HG02571 (cell line): ENCODE measurements around the gene USP40.

ENCODE experiments used
- ATAC-seq: cut with Tn5 transposase; IDR thresholded peaks from one replicate; pipeline ENCODE4 v1.9.1; 2021; ENCODE audit warnings: mild to moderate bottlenecking, moderate library complexity; ENCODE audit not compliant: unreplicated experiment

Gene USP40

DNA sequence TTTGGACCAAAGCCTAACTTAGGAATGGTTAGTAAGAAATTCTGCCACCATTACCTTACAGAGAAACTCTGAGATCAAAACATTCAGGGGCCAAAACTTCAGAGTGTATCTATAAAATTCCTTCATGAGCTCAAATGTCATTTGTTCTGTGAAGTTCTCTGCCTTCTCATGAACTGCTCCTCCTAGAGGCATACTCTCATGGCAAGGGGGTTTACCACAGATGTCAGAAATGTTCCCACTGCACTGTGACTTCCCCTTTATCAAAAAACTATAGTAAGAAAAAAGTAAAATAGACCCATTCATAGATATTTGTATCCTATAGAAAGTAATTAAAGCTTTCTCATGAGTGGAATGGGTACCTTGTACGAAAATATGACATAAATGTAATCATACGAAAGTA, 68.5 kb downstream of the USP40 start:
- ATAC-seq, result no peak

DNA sequence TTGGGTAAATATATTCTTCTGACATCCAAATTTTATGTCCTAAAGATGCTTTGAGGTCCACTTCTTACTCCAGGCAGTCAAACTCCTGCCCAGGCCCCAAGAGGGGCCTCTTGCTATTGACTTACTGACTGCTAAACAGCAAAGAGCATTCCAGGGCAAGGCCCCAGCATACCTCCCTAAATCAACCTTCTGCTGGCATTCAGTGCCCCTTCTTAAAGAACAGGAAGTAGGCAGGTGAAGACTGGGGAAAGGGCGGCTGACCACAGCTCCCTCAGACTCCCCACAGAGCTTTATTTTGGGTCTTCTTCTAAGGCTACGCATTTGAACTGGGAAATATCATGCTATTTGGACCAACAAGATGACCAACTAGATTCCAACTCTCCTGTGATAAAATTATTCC, 68.9 kb downstream of the USP40 start:
- ATAC-seq, result no peak

DNA sequence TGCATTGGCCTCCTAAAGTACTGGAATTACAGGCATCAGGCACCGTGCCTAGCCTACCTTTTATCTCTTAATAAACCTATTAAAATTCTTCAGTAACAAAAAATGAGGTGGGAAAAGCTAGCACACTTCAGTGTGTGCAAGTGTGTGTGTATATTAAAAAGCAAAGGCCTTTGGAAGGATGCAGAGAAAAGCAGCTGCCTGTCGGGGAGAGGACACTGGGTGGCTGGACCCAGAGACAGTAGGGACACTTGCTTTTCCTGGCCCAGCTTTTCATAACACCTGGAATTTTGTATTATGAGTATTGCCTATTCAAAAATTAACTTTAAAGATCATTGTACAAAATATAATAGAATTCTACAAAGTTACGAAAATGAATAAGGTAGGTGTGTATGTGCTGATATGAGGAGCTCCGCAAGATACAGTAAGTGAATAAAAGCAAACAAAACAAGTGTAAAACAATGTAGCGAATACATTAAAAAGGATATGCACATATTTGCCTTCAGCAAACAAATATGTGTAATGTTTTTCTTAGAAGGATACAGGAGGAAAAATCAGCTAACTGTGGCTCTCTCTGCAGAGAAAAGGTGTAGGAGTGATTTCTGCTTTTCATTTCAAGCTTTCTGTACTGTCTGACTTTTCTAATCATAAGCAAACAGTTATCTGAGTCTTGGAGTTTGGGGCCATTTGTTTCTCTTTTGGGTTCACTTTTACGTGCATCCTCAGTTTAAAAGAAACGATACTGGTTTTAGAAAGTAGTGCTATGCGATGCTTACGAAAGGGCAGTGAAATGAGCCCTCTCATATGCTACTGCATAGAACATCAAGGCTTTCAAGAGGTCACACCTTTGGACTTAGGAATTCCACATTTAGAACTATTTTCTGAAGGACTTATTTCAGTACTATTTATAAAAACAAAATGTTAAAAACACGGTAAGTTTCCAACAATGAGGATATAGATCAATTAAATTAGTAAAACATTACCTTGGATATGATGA, 70.8 kb downstream of the USP40 start:
- no peak for ATAC-seq

DNA sequence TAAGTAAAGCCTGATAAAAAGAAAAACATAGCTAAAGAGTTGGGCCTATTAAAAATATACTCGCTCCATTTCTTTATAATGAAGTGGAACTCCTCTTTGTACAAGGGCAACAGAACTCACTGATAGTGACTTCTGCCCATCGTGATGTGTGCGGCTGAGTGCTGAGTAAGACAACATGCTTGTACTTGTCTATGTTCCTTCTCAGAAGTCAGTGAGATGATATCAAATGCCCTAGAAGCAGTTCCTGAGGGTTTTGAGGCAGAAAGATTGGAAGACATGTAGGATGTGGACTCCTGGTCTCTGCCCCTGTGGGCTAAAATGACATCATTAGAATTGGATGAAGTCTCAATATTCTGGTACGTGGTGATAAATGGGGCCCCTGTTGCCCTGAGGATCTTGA, 73.8 kb downstream of the USP40 start:
- ATAC-seq, result no peak

DNA sequence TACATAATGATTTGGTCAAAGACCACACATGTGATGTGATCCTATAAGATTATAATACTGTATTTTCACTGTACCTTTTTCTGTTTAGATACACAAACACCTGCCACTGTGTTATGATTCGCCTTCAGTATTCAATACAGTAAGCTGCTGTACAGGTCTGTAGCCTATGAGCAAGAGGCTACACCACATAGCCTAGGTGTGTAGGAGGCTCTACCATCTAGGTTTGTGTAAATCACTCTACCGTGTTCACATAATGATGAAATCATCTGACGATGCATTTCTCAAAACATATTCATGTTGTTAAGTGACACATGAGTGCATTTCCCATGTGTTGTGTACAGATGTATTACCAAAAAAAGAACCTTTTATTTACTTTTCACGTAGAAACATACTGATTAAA, 74.5 kb downstream of the USP40 start:
- ATAC-seq, result no peak

DNA sequence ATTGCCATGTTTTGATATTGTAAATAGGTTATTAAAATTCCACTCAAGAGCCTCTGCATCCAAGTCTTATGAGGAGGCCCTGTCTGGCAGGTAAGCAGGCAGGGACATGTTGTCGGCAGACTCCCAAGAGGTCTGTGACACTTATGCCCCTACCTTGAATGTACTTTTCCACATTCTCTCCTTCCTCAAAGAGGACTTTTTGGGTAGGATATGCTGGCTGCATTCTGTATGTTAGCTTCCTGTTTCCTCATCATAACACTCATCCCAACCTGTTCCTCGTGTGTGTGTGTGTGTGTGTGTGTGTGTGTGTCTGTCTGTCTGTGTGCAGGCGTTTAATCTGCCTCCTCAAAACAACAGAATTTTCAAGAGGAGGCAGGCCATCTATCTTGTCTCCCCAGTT, 75.3 kb downstream of the USP40 start:
- ATAC-seq, result no peak

DNA sequence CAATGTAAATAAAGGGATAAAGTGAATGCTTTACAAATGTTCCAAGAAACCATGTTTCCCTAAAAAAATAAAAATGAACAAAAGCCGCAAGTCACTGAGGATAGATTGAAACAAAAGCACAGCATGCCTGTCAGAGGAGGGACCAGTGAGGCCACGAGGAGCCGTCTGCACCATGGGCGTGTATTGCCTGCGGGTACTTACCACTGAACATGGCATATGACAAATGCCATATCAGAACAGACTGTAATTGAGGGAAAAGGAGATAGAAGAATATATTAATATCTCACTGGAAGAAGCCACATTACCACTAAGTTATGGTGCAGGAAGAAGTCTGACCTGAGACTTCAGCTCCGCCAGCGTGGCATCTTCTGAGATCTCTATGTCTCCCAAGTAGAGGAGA, 75.8 kb downstream of the USP40 start:
- ATAC-seq, result no peak

DNA sequence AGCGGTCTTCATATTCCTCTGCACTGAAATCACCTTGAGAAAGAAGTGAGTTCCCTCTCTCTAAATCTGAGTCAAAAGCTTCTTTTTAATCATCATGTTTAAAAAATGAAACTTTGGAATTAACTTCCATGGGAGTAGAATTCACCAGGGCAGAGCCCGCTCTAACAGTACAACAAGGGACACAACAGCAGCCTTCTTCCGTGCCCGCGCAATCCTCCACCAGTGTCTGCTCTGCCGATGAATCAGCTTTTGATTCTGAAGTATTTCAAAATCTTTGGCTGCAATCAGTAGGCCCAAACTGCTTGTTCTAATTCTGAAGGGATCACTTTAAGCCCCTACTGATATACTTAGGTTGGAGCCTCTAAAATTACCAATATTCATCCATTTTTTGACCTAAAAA, 76.9 kb downstream of the USP40 start:
- ATAC-seq, result no peak

DNA sequence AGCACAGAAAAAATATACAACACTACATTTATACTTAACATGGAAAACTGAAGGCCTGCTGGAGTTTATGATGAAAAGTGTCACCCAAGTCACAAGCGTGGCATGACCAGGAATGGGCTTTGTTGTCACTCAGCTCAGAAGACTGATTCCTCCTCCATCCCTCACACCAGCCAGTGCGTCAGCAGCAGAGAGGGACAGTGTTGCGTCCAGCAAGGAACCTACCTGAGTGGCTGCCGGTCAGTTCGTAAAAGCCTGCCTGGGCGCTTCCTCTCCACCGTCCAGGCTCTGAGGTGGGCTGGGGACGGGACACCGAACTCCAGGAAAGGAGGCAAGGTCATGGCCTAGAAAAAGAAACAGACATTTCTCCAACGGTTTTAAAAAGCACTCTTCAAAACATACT, 77.4 kb downstream of the USP40 start:
- no peak for ATAC-seq

DNA sequence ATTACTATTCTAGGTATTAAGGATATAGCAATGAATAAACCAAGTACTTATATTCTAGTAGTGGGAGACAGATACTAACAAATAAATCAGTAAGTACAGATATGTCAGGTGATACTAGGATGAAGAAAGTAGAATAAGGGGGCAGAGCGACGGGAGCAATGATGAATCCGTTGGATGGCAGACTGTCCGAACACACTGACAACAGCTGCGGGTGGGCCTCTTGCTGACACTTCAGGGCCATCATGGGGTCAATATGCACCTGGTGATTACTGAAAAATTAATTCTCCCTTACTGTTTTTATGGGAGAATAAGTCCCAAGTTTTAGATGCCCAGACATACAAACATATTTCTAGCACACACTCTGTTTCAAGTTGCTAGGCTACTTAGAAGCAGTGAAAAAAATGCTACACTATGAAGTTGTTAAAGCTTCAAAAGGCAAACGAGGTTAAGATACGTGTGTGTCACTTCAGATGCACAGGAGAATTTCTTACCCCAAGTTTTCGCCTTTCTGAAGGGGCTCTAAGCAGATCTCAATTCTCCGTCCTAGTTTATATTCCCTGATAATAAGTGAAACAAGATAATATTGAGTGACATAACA, 78.7 kb downstream of the USP40 start:
- ATAC-seq, result no peak

DNA sequence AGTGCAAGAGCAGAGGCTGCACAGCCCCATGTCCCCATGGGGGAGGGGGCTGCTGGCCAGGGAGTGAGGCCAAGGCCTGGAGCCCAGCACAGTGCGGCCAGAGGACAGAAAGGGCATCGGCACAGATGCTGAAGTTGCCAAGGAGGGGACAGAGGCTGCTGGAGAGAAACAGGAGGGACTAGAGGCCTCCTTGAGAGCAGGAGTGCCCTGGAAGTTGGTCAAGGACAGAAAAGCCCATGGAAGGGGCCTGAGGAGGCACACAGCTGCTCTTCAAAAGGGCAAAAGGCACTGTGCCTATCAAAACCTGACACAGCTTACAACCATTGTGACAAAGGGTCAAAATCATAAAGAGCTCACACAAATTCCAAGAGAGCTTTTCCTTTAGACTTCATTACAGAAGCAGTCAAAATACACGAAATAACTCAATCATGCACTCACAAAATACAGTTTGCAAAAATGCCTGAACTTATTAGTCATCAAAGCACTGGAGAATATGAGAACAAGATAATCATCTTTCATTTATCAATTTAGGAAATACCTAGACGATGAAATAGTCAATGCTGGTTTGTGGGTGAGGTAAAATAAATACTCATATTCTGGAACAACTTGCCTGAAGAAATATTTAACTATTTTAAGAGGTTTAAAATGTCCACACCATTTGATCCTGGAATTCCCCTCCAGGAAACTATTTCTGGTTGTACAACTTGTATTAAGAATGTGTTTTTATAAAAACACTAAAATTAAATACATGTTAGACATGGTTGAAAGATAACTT, 79.6 kb downstream of the USP40 start:
- no peak for ATAC-seq

DNA sequence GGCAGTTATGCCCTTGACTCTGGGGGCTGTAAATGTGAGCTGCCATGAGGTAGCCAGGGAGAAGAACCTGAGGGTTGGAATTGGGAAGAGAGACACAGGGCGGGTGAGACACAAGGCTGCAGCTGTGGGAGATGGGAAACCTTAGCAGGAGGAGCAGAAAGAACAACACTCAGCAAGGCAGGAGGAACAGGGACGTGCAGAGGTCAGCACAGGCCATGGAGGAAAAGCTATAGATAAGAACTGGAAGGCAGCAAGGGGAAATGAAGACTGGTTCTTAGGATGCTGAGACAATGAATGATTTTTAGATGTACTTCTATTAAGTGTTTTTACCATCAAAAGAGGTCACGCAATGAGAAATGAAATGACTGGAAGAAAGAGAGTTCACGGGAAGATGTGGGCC, 80.2 kb downstream of the USP40 start:
- ATAC-seq, result no peak

DNA sequence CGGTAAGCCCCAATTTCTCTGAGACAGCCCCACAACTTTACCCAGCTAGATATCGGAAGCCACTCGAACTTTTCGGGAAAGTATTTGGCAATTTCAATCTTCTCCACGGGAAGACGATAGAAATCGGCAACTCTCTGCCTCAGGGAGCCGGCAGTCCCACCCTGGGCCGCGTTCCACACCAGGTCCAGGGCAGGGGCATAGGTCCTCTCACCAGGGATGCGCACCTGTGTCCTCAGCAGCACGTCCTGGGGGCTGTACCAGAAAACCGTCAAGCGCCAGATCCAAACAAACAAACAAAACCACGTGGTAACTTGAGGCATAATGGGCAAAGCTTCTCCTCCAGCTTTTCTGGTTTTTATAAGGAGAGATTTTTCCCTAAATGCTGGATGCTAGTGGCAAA, 80.9 kb downstream of the USP40 start:
- no peak for ATAC-seq

DNA sequence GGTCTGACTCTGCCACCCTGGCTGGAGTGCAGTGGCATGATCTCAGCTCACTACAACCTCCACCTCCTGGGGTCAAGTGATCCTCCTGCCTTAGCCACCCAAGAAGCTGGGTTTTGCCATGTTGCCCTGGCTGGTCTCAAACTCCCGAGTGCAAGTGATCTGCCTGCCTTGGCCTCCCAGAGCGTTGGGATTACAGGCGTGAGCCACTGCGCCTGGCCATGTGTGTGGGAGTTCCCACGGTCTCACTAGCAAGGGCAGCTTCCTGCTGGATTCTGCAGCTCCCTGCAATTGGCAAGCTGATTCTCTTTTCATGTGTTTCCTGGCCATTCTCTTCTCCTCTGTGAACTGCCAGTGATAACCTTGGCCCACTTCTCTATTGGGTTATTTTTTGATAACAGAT, 84.0 kb downstream of the USP40 start:
- no peak for ATAC-seq

DNA sequence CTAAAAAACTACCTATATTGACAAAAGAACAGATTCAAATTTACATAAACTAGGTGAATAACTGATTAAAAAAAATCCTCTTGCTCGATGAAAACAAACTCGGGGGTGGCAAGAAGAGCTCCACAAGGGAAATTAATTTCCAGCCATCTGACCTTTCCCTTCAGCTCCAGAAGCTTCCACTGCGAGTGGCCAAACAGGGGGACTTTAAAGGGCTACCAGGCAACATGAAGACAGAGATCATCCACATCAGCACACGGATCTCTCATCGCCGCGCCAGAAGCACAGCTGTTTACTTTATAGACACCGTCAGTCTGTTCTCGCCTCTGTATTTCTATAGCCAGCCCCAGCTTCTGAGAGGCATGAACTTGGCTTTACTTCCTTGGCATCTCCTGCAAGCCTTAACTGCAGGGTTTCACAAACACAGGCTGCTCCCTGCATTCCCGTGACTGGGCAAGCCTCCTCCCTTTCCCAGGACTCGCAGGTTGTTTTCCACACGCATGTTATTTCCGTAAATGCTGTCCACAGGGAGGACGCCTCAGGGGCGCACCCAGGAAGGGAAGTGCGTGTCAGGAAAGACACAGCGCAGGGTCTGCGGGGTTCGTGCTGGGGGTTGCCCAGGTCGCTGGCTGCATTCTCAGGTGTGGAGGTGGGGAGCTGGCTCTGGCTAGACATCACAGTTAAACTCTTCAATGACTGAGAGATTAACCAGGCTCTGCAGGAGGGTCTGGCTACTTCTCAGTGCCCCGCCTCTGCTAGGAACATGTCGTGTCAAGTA, 85.0 kb downstream of the USP40 start:
- ATAC-seq, result no peak

DNA sequence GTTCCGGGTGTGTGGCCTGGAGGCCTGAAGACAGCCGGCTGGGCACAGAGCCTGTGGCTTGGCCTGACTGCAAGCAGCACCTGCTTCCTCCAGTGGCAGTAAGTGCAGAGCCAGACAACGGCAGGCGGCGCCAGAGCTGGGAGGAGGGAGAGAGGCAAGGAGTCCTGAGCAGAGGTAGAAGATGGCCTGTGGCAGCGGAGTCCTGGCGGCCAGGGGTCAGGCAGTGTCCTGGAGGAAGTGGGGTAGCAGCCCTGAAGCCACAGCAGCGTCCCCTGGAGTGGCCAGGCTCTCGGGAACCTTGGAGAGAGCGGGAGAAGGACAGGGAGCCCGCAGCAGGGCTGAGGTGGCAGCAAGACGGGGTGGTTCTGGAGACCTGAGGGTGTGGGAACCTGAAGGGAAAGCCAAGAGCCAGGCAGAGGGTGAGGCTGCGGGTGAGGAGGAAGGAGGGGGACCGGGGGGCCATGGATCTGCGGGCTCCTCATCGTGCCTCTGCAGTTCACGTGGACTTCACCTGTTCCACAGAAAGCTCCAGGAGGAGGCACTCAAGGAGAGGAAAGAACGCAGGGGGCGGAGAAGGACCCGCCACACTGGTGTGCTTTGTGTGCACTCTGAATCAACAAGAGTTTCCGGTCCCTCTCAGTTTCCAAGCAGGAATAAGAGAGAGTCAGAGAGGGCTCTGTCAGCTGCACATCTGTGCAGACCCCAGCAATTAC, 85.9 kb downstream of the USP40 start:
- no peak for ATAC-seq

DNA sequence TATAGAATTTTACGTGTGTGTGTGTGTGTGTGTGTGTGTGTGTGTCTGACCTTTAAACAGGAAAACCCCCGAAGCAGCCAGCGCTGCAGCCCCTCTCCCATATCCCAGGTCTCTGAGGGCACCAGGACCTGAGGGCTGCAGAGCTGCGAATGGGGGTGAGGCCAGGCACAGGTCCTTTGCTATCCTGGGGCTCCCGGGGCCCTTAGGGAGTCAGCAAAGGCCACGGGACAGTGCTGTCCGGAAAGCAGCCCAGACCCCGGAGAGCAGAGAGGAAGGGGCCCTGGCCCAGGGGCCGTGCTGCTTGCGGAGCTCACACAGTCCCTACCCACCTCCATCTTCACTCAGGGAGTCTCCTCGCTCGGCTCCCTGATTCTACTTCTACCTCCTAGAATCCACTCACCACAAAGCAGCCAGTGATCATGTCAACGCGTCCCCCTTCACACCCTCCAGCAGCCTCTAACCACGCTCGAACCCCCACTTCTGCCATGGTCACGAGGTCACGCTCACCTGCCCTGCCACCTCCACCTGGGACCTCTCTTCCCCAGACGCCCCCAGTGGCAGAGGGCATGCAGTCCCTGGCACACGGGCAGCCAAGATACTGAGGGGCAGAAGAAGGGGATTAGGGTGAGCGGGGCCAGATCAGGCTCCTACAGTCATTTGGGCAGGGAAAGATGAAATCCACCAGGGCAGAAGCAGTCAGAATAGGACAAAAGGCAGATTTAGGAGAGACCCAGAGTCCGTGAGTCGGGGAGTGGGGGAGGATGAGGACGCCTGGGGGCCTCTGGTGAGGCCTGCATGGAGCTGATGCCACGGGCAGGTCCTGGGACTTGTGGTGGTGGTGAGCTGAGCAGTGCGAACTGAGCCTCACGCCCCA, 86.7 kb downstream of the USP40 start:
- no peak for ATAC-seq

DNA sequence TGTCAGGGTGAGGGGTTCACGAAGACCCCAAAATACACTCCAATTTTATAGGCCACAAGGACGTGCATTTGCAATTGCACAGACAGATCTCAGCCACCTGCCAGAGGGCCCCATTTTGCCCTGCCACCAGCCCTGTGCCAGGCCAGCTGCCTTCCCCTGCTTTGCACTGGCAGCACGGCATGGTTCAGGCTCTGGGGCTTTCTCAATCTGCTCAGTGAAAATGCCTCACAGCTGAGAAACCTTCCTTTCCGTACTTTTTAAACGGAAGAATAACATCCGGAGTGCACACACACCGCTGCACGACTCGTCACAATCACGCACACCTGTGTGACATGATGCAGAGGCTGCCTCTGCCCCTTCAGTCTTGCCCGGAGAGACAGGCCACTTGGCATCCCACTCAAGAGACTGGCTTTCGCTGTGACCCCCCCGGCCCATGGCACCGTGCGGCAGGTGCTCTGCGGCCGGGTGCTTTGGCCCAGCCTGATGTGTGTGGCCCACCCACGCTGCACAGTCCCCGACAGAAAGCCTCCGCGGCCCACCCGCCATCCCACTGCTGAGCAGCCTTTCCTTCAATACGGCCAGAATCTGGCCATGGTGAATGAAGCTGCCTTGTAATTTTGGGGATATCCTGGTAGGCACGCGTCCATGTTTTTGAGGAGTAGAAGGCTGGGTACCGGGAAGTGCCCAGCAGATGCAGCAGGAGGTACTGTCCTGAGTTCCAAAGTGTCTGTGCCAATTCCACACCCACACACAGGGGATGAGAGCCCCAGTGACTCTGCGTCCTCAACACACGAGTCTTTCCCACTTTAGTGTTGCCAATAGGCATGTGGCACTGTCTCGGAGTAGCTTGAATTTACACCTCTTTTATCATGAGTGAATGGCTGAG, 88.8 kb downstream of the USP40 start:
- no peak for ATAC-seq
